GM12875 (cell line): ENCODE data around the gene SCYL1.

Experiments used
- H3K4me3 ChIP-seq: one replicate; pipeline ENCODE4 v1.5.1; 2011; ENCODE audit warnings: low read depth, low read length, control low read depth
- TF ChIP-seq, protein P1 (sequence below): IDR thresholded peaks from 2 replicates; pipeline ENCODE4 v1.5.1; 2011; ENCODE audit warnings: low read depth, mild to moderate bottlenecking, control low read depth, inconsistent platforms, low read length, moderate library complexity, borderline replicate concordance; ENCODE audit not compliant: insufficient read depth

The SCYL1 gene

DNA sequence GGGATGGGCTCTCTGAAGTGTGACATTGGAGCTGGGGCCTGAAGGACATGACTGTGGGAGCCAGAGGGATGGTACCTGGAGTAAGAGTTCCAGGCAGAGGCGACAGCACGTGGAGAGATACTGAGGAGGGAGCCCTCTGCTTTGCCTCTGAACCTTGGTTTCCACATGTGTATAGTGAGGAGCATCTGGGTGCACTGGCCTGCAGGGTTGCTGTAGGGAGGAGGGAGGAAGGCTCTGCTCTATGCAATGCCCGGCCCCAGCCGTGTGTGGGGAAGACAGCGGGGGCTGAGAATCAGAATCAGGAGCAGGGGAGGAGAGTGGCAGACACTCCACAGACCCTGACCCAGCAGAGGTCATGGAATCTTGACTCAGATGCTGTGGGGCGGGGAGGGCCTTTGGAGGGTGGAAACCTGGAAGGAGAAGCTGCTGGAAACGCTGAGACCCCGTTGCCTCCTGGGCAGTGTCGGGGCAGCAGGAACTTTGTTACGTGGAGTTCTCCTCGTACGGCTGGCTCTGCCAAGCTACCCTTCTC, 4.0 kb downstream of the SCYL1 start:
- TF ChIP-seq, protein P1, sequence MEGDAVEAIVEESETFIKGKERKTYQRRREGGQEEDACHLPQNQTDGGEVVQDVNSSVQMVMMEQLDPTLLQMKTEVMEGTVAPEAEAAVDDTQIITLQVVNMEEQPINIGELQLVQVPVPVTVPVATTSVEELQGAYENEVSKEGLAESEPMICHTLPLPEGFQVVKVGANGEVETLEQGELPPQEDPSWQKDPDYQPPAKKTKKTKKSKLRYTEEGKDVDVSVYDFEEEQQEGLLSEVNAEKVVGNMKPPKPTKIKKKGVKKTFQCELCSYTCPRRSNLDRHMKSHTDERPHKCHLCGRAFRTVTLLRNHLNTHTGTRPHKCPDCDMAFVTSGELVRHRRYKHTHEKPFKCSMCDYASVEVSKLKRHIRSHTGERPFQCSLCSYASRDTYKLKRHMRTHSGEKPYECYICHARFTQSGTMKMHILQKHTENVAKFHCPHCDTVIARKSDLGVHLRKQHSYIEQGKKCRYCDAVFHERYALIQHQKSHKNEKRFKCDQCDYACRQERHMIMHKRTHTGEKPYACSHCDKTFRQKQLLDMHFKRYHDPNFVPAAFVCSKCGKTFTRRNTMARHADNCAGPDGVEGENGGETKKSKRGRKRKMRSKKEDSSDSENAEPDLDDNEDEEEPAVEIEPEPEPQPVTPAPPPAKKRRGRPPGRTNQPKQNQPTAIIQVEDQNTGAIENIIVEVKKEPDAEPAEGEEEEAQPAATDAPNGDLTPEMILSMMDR = no peak
- no peak overlapping the region for H3K4me3 ChIP-seq

DNA sequence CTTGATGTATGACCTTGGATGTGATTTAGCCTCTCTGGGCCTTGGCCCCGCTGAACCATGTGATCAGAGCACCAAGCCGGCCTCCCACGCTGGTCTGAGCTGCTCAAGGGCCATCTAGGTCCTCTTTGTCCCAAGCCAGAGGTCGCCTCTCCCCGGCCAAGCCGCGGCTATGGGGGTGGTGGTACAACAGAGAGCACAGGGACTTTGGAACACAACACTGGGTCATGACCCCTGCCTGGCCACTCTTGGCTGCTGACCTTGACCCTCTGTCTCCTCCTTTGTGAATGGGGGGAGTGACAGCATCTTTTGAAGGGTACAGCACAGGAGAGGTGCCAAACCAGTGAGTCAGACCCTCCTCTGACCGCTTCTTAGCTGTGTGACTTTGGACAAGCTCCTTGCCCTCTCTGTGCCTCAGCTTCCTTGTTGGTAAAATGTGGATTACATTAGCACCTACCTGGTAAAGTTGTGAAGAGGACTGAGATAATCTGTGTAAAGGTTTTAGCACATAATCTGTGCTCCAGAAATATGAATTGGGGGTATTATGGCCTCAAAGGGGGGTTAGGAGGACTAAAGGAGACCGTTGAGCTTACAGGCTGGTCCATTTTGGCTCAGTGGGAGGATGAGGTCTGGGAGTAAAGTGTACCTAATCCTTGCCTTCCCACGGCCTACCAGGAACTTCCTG, 4.7 kb downstream of the SCYL1 start:
- H3K4me3 ChIP-seq = no peak overlapping the region
- TF ChIP-seq, protein P1 = no peak

DNA sequence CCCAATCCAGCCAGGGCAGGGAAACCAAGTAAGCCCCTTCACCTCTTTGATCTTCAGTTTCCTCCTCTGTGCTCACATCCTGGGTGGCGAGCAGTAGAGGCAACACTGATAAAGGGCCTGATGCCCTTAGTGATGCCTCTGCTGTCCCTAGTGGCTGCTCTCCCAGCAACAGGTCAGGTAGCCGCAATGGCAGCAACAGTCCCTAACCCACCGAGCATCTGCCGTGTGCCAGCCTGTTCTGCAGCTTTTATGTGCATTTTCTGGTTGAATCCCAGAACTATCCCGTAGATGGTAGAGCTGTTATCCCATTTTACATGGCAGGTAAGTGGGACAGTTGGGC, 5.2 kb downstream of the SCYL1 start:
- TF ChIP-seq, protein P1 = peak; percentile 51; the same call in 1 of the 2 replicates
- no peak overlapping the region for H3K4me3 ChIP-seq

DNA sequence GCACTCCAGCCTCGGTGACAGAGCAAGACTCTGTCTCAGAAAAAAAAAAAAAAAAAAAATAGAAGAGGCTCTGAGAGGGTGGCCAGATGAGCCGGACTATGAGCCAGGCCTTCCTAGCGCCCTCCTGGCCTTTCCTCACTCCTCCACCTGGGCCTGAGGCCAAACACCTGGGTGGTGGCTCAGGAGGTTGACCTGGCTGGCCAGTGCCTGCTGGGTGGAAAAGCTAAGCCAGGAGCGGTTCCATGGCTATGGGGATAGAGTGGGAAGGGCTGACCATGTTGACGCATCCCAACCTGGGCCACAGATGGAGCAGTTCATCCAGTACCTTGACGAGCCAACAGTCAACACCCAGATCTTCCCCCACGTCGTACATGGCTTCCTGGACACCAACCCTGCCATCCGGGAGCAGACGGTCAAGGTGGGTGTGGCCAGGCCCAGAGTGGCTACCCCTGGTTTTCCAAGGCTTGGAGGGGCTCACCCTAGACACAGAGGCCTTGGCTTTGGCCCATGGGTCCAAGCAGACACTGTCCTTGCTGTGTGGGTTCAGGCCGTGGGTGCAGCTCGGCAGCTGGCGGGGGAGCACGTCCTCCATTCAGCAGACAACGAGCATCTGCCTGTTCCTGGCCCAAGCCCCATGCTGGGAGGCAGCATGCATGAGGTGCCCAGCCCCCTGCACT, 7.6 kb downstream of the SCYL1 start:
- TF ChIP-seq, protein P1 = no peak
- no peak overlapping the region for H3K4me3 ChIP-seq

DNA sequence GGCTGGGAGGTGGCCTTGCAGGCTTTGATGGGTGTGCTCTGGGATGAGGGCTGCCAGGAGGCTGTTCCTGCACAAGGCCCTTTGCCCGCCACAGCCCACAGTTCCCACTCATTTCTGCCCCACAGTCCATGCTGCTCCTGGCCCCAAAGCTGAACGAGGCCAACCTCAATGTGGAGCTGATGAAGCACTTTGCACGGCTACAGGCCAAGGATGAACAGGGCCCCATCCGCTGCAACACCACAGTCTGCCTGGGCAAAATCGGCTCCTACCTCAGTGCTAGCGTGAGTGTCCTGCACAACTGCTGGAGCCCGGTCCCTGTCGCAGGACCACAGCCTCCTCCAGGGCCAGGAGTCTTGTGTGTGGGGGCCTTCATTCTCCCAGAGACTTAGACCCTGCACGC, 10.2 kb downstream of the SCYL1 start:
- TF ChIP-seq, protein P1 = no peak
- no peak overlapping the region for H3K4me3 ChIP-seq

DNA sequence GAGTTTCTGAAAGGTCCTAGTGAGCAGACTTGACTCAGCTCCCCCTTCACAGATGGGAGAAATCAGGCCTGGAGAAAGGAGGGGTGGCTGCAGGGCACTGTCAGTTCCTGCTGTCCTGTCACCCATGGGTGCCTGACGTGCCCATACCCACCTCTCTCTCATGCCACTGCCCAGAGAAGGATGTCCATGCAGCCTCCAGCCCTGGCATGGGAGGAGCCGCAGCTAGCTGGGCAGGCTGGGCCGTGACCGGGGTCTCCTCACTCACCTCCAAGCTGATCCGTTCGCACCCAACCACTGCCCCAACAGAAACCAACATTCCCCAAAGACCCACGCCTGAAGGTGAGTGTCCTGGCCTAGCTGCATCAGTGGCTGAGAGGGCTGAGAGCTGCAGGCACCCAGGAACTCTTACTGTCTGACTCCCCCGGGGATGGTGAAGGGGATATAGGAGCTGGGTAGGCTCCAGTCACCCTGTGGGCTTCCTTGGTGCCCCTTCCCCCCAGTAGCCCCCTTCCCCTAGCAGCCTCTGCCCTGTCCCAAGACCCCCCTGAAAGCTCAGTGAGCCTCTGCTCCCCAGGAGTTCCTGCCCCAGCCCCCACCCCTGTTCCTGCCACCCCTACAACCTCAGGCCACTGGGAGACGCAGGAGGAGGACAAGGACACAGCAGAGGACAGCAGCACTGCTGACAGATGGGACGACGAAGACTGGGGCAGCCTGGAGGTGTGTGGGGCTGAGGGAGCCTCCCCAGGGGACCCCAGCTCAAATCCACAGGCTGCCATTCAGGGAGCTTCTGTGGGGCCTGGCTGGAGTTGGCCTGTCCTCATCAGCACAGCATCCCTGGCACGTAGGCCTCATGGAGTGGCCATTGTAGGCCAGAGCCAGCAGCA, 11.8 kb downstream of the SCYL1 start:
- TF ChIP-seq, protein P1 = no peak
- no peak overlapping the region for H3K4me3 ChIP-seq
